ENCODE measurements around the gene CCDC27.
"Not testable (repeated sequence)": the region's sequence is repeated elsewhere in the genome, so short reads cannot be mapped to it uniquely, and the experiment has no call there.

CCDC27 gene

DNA sequence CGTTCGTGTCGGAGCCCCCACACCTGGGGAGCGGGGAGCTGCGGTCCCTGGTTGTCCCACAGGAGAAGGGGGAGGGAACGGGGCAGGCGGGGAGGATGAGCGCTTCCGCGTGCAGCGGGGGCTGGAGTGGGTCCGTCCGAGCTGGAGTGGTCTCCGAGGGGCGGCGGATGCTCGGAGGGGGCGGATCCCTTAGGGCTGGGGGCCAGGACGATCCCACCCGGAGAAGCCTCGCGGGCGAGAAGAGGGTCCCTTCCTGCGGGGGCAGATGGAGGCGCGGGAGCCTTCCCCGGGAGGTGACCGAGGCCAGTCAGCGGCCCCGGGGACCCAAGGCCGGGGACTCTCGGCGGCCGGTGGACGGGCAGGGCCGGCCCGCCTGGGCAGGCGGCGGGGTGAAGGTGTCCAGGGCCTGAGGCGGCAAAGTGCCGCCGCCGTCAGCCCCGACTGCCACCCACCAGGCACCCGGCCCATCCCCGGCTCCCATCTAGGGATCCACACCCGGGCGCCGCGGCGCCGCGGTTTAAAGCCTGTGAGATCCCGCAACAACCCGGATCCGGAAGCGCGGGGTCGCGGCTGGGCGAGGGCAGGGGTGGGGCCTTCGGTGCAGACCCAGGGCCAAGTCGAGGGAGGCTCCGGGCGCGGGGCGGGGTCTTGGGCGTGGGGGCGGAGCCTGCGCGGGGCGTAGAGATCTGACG lies 5.3 kb upstream of the CCDC27 start:
- no peaks in the 10 kb centered on the region for H3K9me2 ChIP-seq (replicated peaks; ENCODE audit: low read depth, low read length)
- H3K36me3 ChIP-seq (ENCODE audit: insufficient read depth, low read length), result no peaks in the 10 kb centered on the region
- no peaks in the 10 kb centered on the region for H3K27me3 ChIP-seq (ENCODE audit: insufficient read depth, low read length, poor library complexity, severe bottlenecking)
- H3K4me2 ChIP-seq (ENCODE audit: low read depth, low read length, poor library complexity, severe bottlenecking), result no peak overlapping the region
- no peak for TF ChIP-seq EZH2phosphoT487 (IDR thresholded peaks at IDR 0.05; ENCODE audit: borderline replicate concordance)
- TF ChIP-seq, protein P1, sequence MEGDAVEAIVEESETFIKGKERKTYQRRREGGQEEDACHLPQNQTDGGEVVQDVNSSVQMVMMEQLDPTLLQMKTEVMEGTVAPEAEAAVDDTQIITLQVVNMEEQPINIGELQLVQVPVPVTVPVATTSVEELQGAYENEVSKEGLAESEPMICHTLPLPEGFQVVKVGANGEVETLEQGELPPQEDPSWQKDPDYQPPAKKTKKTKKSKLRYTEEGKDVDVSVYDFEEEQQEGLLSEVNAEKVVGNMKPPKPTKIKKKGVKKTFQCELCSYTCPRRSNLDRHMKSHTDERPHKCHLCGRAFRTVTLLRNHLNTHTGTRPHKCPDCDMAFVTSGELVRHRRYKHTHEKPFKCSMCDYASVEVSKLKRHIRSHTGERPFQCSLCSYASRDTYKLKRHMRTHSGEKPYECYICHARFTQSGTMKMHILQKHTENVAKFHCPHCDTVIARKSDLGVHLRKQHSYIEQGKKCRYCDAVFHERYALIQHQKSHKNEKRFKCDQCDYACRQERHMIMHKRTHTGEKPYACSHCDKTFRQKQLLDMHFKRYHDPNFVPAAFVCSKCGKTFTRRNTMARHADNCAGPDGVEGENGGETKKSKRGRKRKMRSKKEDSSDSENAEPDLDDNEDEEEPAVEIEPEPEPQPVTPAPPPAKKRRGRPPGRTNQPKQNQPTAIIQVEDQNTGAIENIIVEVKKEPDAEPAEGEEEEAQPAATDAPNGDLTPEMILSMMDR (conservative IDR thresholded peaks at IDR 0.05; ENCODE audit: low read length), result no peak
- no peak overlapping the region for H3K9ac ChIP-seq (ENCODE audit: low read depth, low read length, poor library complexity, severe bottlenecking)
- H3F3A ChIP-seq (ENCODE audit: low read depth), result no peaks in the 10 kb centered on the region
- H4K20me1 ChIP-seq (ENCODE audit: insufficient read depth, low read length, poor library complexity, severe bottlenecking), result no peaks in the 10 kb centered on the region
- no peaks in the 10 kb centered on the region for H3K4me1 ChIP-seq (ENCODE audit: insufficient read depth, low read length, poor library complexity, severe bottlenecking)
- H2AFZ ChIP-seq (ENCODE audit: low read length), result no peak overlapping the region
- no peak overlapping the region for H3K4me3 ChIP-seq (ENCODE audit: low read length, poor library complexity, severe bottlenecking)
- H3K9me3 ChIP-seq (ENCODE audit: insufficient read depth, low read depth, low read length), result no peaks in the 10 kb centered on the region
- H3K79me2 ChIP-seq (ENCODE audit: insufficient read depth, low read length), result no peaks in the 10 kb centered on the region

DNA sequence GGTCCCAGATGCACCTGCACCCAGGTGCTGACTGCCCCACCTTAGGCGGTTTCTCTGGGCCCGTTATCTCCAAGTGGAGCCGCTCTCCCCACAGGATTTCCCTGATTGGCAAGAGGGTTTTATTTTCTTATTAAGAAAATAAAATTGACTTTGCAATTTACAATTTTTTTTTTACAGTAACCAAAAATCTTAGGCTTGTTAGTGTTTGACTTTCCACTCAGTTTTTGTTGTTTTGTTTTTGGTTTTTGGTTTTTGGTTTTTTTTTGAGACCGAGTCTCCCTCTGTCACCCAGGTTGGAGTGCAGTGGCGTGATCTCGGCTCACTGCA lies 4.8 kb upstream of the CCDC27 start:
- no peak for TF ChIP-seq EZH2phosphoT487 (IDR thresholded peaks at IDR 0.05; ENCODE audit: borderline replicate concordance)
- TF ChIP-seq, protein P1 (conservative IDR thresholded peaks at IDR 0.05; ENCODE audit: low read length), result no peak
- Histone ChIP-seq H2AFZ (ENCODE audit: low read length) (no peak overlapping the region), H3F3A (ENCODE audit: low read depth) (no peaks in the 10 kb centered on the region), H3K4me1 (ENCODE audit: insufficient read depth, low read length, poor library complexity, severe bottlenecking) (no peaks in the 10 kb centered on the region), H3K36me3 (ENCODE audit: insufficient read depth, low read length) (no peaks in the 10 kb centered on the region), H3K4me2 (ENCODE audit: low read depth, low read length, poor library complexity, severe bottlenecking) (no peak overlapping the region), H3K4me3 (ENCODE audit: low read length, poor library complexity, severe bottlenecking) (no peak overlapping the region), H3K27me3 (ENCODE audit: insufficient read depth, low read length, poor library complexity, severe bottlenecking) (no peaks in the 10 kb centered on the region), H4K20me1 (ENCODE audit: insufficient read depth, low read length, poor library complexity, severe bottlenecking) (no peaks in the 10 kb centered on the region), H3K9me3 (ENCODE audit: insufficient read depth, low read depth, low read length) (no peaks in the 10 kb centered on the region), H3K9ac (ENCODE audit: low read depth, low read length, poor library complexity, severe bottlenecking) (no peak overlapping the region), H3K9me2 (replicated peaks; ENCODE audit: low read depth, low read length) (no peaks in the 10 kb centered on the region), H3K79me2 (ENCODE audit: insufficient read depth, low read length) (no peaks in the 10 kb centered on the region)

DNA sequence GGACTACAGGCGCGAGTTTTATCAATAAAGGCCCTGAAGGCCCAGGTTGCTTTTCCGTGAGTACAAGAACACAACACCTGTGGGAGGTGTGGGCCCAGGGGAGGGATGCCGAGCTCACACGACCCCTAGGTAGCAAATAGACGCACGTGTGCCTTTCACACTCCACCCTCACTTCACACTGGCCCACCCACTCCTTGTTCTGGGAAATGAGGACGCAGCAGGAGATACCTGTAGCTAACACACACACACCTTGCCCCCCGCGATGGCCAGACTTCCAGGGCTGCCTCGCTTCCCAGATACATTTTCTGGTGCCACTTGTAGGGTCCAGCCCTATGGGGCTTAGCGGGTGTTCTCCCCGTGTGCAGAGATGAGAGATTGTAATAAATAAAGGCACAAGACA lies 4.3 kb upstream of the CCDC27 start:
- Histone ChIP-seq H3K79me2 (ENCODE audit: insufficient read depth, low read length) (no peaks in the 10 kb centered on the region), H3K9me3 (ENCODE audit: insufficient read depth, low read depth, low read length) (no peaks in the 10 kb centered on the region), H3K36me3 (ENCODE audit: insufficient read depth, low read length) (no peaks in the 10 kb centered on the region), H4K20me1 (ENCODE audit: insufficient read depth, low read length, poor library complexity, severe bottlenecking) (no peaks in the 10 kb centered on the region), H3K27me3 (ENCODE audit: insufficient read depth, low read length, poor library complexity, severe bottlenecking) (no peaks in the 10 kb centered on the region), H3K4me3 (ENCODE audit: low read length, poor library complexity, severe bottlenecking) (no peak overlapping the region), H3K9me2 (replicated peaks; ENCODE audit: low read depth, low read length) (no peaks in the 10 kb centered on the region), H3F3A (ENCODE audit: low read depth) (no peaks in the 10 kb centered on the region), H2AFZ (ENCODE audit: low read length) (no peak overlapping the region), H3K4me1 (ENCODE audit: insufficient read depth, low read length, poor library complexity, severe bottlenecking) (no peaks in the 10 kb centered on the region), H3K4me2 (ENCODE audit: low read depth, low read length, poor library complexity, severe bottlenecking) (no peak overlapping the region), H3K9ac (ENCODE audit: low read depth, low read length, poor library complexity, severe bottlenecking) (no peak overlapping the region)
- TF ChIP-seq, protein P1 (conservative IDR thresholded peaks at IDR 0.05; ENCODE audit: low read length), result no peak
- no peak for TF ChIP-seq EZH2phosphoT487 (IDR thresholded peaks at IDR 0.05; ENCODE audit: borderline replicate concordance)

DNA sequence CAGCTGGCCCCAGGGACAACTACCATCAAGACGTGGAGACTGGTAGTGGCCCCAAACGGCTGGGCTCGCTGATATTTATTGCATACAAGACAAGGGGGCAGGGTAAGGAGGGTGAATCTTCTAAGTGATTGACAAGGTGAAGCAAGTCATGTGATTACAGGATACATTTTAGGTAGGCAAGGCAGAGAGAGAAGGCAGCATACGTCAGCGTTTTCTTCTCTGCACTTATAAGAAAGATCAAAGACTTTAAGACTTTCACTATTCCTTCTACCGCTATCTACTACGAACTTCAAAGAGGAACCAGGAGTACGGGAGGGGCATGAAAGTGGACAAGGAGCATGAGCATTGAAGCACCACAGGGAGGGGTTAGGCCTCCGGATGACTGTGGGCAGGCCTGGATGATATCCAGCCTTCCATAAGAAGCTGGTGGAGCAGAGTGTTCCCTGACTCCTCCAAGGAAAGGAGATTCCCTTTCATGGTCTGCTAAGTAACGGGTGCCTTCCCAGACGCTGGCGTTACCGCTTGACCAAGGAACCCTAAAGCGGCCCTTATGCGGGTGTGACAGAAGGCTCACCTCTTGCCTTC lies 3.8 kb upstream of the CCDC27 start:
- H3K36me3 ChIP-seq (ENCODE audit: insufficient read depth, low read length); H3F3A ChIP-seq (ENCODE audit: low read depth); H3K79me2 ChIP-seq (ENCODE audit: insufficient read depth, low read length); H2AFZ ChIP-seq (ENCODE audit: low read length); H4K20me1 ChIP-seq (ENCODE audit: insufficient read depth, low read length, poor library complexity, severe bottlenecking); H3K4me3 ChIP-seq (ENCODE audit: low read length, poor library complexity, severe bottlenecking); H3K4me2 ChIP-seq (ENCODE audit: low read depth, low read length, poor library complexity, severe bottlenecking); H3K9ac ChIP-seq (ENCODE audit: low read depth, low read length, poor library complexity, severe bottlenecking); H3K9me3 ChIP-seq (ENCODE audit: insufficient read depth, low read depth, low read length); H3K9me2 ChIP-seq (replicated peaks; ENCODE audit: low read depth, low read length); H3K27me3 ChIP-seq (ENCODE audit: insufficient read depth, low read length, poor library complexity, severe bottlenecking); H3K4me1 ChIP-seq (ENCODE audit: insufficient read depth, low read length, poor library complexity, severe bottlenecking): not testable (repeated sequence)
